GM19099 (cell line): Measurements from ENCODE around the gene USP47.

Source experiments
- POLR2A ChIP-seq: IDR thresholded peaks from 3 replicates; pipeline ENCODE4 v1.6.1; 2011; ENCODE audit warnings: low read depth; ENCODE audit not compliant: insufficient read length; ENCODE audit errors: extremely low read depth

Gene USP47

GRCh38 chr11:11985016-11985715, 143.4 kb downstream of the USP47 start:
- TF ChIP-seq POLR2A = no peak

DNA sequence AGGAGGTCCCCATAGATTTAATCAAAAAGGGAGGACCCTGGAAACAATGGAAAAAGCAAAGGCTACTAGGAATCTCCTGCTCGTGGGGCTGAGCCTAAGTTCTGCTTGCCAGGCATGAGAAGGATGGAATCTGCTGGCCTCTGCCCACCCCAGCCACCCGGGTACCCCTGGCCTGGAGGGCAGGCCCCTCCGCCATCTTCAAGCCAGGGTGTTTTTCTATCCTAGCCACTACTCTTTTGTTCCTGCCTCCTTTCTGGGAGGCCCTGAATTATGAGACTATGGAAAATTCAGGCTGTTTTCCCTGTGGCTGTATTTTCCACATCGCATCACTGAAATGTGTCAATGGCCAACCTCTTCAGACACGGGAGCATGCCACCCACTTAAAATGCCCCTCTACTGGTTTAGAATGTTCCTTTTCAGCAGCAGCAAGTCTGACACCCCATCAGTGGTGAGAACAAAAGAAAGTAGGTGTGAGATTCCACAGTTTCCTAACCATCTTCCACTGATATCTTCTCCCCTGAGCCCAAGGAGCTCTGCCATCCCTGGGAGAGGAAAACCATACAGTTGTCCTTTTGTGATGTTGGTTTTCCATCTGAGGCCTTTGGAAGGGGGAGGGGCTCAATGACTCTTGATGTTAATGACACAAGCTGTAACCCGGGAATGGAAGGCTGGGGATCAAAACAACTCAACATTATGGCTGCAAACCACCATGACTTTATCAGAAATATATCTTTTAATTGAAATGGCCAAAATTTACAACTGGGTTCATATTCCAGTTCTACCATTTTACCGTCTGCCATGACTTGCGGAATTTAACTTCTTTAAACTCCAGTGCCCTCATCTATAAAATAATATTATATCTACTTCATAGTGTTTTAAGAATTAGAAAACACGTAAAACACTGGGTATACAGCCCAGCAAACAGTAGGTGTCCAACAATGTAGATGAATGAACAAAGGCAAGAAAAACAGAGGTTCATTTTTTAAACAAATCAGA, 144.5 kb downstream of the USP47 start:
- no peak for TF ChIP-seq POLR2A

GRCh38 chr11:11987503-11988022, 145.8 kb downstream of the USP47 start:
- TF ChIP-seq POLR2A = no peak

DNA sequence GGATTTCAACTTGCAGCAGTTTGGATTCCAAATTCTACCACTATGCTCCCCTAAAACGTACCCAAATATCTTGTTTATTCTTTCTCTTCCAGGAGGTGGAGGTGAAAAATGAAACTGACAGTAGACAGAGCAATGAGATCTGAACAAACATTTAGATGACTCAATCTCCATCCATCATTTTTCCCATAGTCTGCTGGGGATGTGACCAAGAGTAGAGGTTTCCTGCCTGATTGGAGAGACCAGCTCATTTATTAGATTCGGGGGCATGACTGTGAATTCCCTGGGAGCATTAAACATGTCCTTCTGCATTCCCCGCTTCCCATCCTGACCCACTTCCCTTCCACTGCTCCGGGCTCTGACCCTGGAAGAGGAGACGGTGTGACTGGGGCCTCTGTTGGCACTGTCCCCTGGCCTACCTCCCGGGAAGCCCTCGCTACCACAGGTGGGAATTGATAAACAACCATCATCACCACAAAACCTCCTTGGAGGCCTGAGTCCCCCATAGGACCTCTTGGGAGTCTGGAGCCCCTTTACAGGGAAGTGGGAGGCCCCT, 146.4 kb downstream of the USP47 start:
- no peak for TF ChIP-seq POLR2A

DNA sequence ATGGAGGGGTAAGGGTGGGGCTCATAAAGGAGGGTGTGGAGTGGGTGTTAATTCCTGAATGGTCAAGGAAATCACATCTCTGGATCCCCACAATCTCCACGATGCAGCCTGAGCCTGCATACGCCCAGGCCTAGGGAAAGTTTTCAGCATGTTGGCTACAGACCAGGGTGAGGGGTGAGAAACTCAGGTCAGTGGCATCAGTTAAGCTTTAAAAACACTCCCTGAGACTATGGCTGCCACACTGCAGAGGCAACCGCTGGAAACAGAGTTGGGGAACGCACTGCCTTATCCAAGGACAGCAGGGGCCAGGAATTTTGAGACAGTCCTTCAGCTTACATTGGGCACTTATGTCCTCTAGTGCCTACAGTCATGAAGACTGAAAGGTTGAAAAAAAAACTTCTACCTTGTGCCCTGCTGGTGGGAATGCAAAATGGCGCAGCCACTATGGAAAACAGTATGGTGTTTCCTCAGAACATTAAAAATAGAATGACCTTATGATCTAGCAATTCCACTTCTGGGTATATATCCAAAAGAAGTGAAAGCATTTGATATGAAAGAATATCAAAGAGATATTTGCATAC, 147.0 kb downstream of the USP47 start:
- TF ChIP-seq POLR2A = no peak

- TF ChIP-seq POLR2A = no peak
These were observed 148.3 kb downstream of the USP47 start for GRCh38 chr11:11989774-11990744.

- TF ChIP-seq POLR2A = no peak
These were observed 150.8 kb downstream of the USP47 start for GRCh38 chr11:11992257-11993212.

DNA sequence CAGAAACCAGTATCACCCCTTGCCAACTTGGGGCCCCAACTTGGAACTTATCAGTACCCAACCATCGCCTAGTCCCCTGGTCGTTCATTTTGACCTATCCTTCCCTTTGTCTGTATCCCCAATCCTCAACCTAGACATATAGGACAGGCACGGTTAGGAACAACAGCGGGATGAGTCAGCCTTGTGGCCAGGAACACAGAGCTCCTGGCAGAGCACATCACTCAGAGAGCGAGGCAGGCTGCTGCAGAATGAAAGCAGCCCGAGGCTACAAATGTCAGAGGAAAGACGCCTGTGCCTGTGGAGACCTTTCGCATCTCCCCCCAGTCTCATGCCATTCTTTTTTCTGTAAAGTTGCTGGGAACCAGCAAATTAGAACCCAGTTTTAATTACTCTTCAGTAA, 152.1 kb downstream of the USP47 start:
- TF ChIP-seq POLR2A = no peak

- no peak for TF ChIP-seq POLR2A
These were observed 153.8 kb downstream of the USP47 start for GRCh38 chr11:11995601-11996000.

DNA sequence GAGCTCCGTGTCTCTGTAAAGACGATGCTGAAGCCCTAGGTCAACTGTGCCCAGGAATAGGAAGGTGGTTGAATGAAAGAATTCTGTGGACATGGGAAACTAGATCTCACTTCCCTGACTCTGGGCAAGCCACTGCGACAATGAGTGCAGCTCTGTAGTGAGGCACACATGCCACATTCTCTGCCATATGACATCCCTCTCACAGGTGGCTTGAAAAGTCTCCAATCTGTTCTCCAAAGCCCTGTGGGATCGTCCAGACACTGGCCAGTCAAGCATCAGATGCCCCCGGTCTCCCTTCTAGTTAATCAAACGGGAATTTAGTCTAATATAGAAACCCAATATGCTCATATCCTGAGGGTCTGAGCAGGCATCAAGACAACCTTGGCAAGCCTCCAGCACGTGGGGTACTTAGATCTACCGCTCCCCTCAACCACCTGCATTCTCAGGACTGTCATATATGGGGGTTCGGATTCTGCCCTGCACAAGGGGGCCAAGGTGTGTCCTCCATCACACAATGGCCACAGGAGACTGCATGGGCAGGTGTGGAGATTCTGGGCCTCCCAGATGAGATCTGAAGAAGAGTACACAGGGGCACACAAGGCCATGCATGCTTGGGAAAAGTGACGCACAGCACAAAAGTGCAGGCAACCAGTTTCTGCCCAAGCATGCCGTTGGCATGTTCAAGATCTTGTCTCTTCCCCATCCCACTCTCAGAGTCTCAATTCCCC, 154.7 kb downstream of the USP47 start:
- TF ChIP-seq POLR2A = no peak

- no peak for TF ChIP-seq POLR2A
These were observed 155.2 kb downstream of the USP47 start for GRCh38 chr11:11997049-11997322.

- no peak for TF ChIP-seq POLR2A
These were observed 156.5 kb downstream of the USP47 start for GRCh38 chr11:11998091-11998781.
